Measurements from ENCODE around the gene SMU1.

Gene SMU1

GRCh38 chr9:33076046-33077004, at the start of gene SMU1:
TSS of gene SMU1 (minus strand) at chr9:33076674. CDS start at chr9:33076608, 66 bp downstream.
- H3K36me3 ChIP-seq (ENCODE audit: insufficient read depth, low read length), result peaks cover 8% of the 10 kb centered on the region; the same call in 1 of the 2 replicates
- no peak for TF ChIP-seq EZH2phosphoT487 (IDR thresholded peaks at IDR 0.05; ENCODE audit: borderline replicate concordance)
- no peak for TF ChIP-seq CTCF (conservative IDR thresholded peaks at IDR 0.05; ENCODE audit: low read length)
- no peaks in the 10 kb centered on the region for H3F3A ChIP-seq (ENCODE audit: low read depth)
- peaks cover 20% of the 10 kb centered on the region for H3K4me1 ChIP-seq (ENCODE audit: insufficient read depth, low read length, poor library complexity, severe bottlenecking)
- peak within 1 kb of the TSS; percentile 99 for H3K4me3 ChIP-seq (ENCODE audit: low read length, poor library complexity, severe bottlenecking)
- no peaks in the 10 kb centered on the region for H3K9me2 ChIP-seq (replicated peaks; ENCODE audit: low read depth, low read length)
- H3K4me2 ChIP-seq (ENCODE audit: low read depth, low read length, poor library complexity, severe bottlenecking), result peak within 1 kb of the TSS; percentile 99
- H2AFZ ChIP-seq (ENCODE audit: low read length), result peak within 1 kb of the TSS; percentile 82
- peaks cover 28% of the 10 kb centered on the region for H4K20me1 ChIP-seq (ENCODE audit: insufficient read depth, low read length, poor library complexity, severe bottlenecking)
- peak within 1 kb of the TSS; percentile 97 for H3K9ac ChIP-seq (ENCODE audit: low read depth, low read length, poor library complexity, severe bottlenecking)
- peaks cover 55% of the 10 kb centered on the region for H3K79me2 ChIP-seq (ENCODE audit: insufficient read depth, low read length)
- H3K27me3 ChIP-seq (ENCODE audit: insufficient read depth, low read length, poor library complexity, severe bottlenecking), result no peaks in the 10 kb centered on the region
- H3K9me3 ChIP-seq (ENCODE audit: insufficient read depth, low read depth, low read length), result no peaks in the 10 kb centered on the region

GRCh38 chr9:33125461-33125860, 49.0 kb upstream of the SMU1 start:
- Histone ChIP-seq H3K79me2 (ENCODE audit: insufficient read depth, low read length) (no peaks in the 10 kb centered on the region), H3K9ac (ENCODE audit: low read depth, low read length, poor library complexity, severe bottlenecking) (no peak overlapping the region), H3K36me3 (ENCODE audit: insufficient read depth, low read length) (peaks cover 29% of the 10 kb centered on the region; the same call in 1 of the 2 replicates), H3K4me3 (ENCODE audit: low read length, poor library complexity, severe bottlenecking) (no peak overlapping the region), H4K20me1 (ENCODE audit: insufficient read depth, low read length, poor library complexity, severe bottlenecking) (no peaks in the 10 kb centered on the region), H3K4me2 (ENCODE audit: low read depth, low read length, poor library complexity, severe bottlenecking) (no peak overlapping the region), H3K4me1 (ENCODE audit: insufficient read depth, low read length, poor library complexity, severe bottlenecking) (no peaks in the 10 kb centered on the region), H3K9me3 (ENCODE audit: insufficient read depth, low read depth, low read length) (no peaks in the 10 kb centered on the region), H3K27me3 (ENCODE audit: insufficient read depth, low read length, poor library complexity, severe bottlenecking) (no peaks in the 10 kb centered on the region), H2AFZ (ENCODE audit: low read length) (no peak overlapping the region), H3K9me2 (replicated peaks; ENCODE audit: low read depth, low read length) (no peaks in the 10 kb centered on the region), H3F3A (ENCODE audit: low read depth) (no peaks in the 10 kb centered on the region)
- TF ChIP-seq CTCF (conservative IDR thresholded peaks at IDR 0.05; ENCODE audit: low read length), result no peak
- TF ChIP-seq EZH2phosphoT487 (IDR thresholded peaks at IDR 0.05; ENCODE audit: borderline replicate concordance), result no peak

GRCh38 chr9:33124751-33125381, 48.4 kb upstream of the SMU1 start:
- H3K4me2 ChIP-seq (ENCODE audit: low read depth, low read length, poor library complexity, severe bottlenecking), result no peak overlapping the region
- peaks cover 27% of the 10 kb centered on the region; the same call in 1 of the 2 replicates for H3K36me3 ChIP-seq (ENCODE audit: insufficient read depth, low read length)
- TF ChIP-seq EZH2phosphoT487 (IDR thresholded peaks at IDR 0.05; ENCODE audit: borderline replicate concordance) (no peak), CTCF (conservative IDR thresholded peaks at IDR 0.05; ENCODE audit: low read length) (no peak; the same call in 1 of the 2 replicates)
- H3K4me1 ChIP-seq (ENCODE audit: insufficient read depth, low read length, poor library complexity, severe bottlenecking), result no peaks in the 10 kb centered on the region
- no peak overlapping the region for H3K4me3 ChIP-seq (ENCODE audit: low read length, poor library complexity, severe bottlenecking)
- H3K27me3 ChIP-seq (ENCODE audit: insufficient read depth, low read length, poor library complexity, severe bottlenecking), result no peaks in the 10 kb centered on the region
- no peak overlapping the region for H2AFZ ChIP-seq (ENCODE audit: low read length)
- H3K79me2 ChIP-seq (ENCODE audit: insufficient read depth, low read length), result no peaks in the 10 kb centered on the region
- no peak overlapping the region for H3K9ac ChIP-seq (ENCODE audit: low read depth, low read length, poor library complexity, severe bottlenecking)
- no peaks in the 10 kb centered on the region for H3K9me3 ChIP-seq (ENCODE audit: insufficient read depth, low read depth, low read length)
- H4K20me1 ChIP-seq (ENCODE audit: insufficient read depth, low read length, poor library complexity, severe bottlenecking), result no peaks in the 10 kb centered on the region
- no peaks in the 10 kb centered on the region for H3F3A ChIP-seq (ENCODE audit: low read depth)
- no peaks in the 10 kb centered on the region for H3K9me2 ChIP-seq (replicated peaks; ENCODE audit: low read depth, low read length)
